Breast epithelium (tissue), 3 donors: ENCODE measurements around the gene FBL.

ENCODE experiments used
- POLR2A ChIP-seq: fragments of 450-650 bp; IDR thresholded peaks from one replicate; pipeline ENCODE4 v1.6.1; 2016; ENCODE audit warnings: antibody characterized with exemption, mild to moderate bottlenecking, moderate library complexity
- POLR2AphosphoS5 ChIP-seq, 3 donors: sonication (generic); formaldehyde crosslinking; IDR thresholded peaks; one replicate each; pipeline ENCODE4 v1.6.1; 2017; ENCODE audit warnings: antibody characterized with exemption in 3 of 3
- TF ChIP-seq, protein P1 (sequence below), 3 donors: fragments of 450-650 bp; IDR thresholded peaks; one replicate each; pipeline ENCODE4 v1.5.1; 2016 to 2017; ENCODE audit warnings: antibody characterized with exemption in 3 of 3, mild to moderate bottlenecking in 3 of 3, moderate library complexity in 3 of 3

DNA sequence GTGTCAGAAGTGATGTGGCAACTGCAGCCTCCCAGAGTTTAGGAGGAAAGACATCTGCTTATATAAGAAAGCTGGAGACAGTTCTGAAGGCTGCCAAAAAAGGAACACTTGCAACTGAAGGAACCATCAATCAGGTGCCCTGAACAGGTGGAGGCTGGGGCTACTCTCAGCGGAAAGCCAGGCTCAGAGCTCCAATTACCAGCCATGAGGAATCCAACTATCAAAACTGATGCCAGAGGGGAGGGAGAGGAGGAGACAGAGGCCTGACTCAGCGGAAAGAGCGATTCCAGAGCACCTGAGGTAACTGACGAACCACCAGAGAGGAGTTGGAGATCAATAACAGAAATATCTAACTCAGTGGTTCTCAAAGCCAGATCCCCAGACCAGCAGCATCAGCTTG, 43.2 kb downstream of the FBL start:
- TF ChIP-seq POLR2A (no peak), POLR2AphosphoS5 (IDR thresholded peaks at IDR 0.05) (no peak)
- TF ChIP-seq, protein P1, sequence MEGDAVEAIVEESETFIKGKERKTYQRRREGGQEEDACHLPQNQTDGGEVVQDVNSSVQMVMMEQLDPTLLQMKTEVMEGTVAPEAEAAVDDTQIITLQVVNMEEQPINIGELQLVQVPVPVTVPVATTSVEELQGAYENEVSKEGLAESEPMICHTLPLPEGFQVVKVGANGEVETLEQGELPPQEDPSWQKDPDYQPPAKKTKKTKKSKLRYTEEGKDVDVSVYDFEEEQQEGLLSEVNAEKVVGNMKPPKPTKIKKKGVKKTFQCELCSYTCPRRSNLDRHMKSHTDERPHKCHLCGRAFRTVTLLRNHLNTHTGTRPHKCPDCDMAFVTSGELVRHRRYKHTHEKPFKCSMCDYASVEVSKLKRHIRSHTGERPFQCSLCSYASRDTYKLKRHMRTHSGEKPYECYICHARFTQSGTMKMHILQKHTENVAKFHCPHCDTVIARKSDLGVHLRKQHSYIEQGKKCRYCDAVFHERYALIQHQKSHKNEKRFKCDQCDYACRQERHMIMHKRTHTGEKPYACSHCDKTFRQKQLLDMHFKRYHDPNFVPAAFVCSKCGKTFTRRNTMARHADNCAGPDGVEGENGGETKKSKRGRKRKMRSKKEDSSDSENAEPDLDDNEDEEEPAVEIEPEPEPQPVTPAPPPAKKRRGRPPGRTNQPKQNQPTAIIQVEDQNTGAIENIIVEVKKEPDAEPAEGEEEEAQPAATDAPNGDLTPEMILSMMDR (IDR thresholded peaks at IDR 0.05), result no peak
